K562 (cell line): ENCODE results near the gene DPP10. TPM values are rescaled to one million over a fixed set of nuclear protein-coding genes. Genes with fewer than 3 reads are reported as not detected.

Source experiments
- OTX1 ChIP-seq: fragments of 450-650 bp; formaldehyde crosslinking; IDR thresholded peaks from 2 replicates; pipeline ENCODE4 v1.4.0; 2022; ENCODE audit warnings: mild to moderate bottlenecking
- POLR2H ChIP-seq: IDR thresholded peaks from 2 replicates; pipeline ENCODE4 v1.6.1; 2016; ENCODE audit warnings: missing genetic modification characterization, low read depth, mild to moderate bottlenecking, control low read depth, missing compliant biosample characterization, moderate library complexity
- SRSF9 ChIP-seq: fragments of 200-400 bp; formaldehyde crosslinking; IDR thresholded peaks from 2 replicates; pipeline ENCODE4 v1.6.1; 2017; ENCODE audit warnings: low read depth, low read length, borderline replicate concordance
- polyA plus RNA-seq, 8 experiments: library from polyadenylated mRNA; depleted of rRNA in 4 of 8; stranded (reverse) in 5 of 8; unstranded in 3 of 8; fragments of >200 nt; fragmentation: Nextera tagmentation in 2 of 8; fragmentation: Illumina TruSeq in 1 of 8; extraction: Ambion mirVana in 2 of 8; extraction: Trizol in 1 of 8; gene quantifications; 2 replicates each; pipeline versions ENCODE4 v1.2.1 to v1.2.3, GENCODE V29; 2011 to 2014; ENCODE audit warnings: inconsistent platforms in 1 of 8, missing spikeins in 1 of 8
- total RNA-seq, 7 experiments: library from RNA; depleted of rRNA in 6 of 7; stranded (reverse); fragments of >200 nt in 6 of 7; fragmentation: Illumina TruSeq in 2 of 7; extraction: Trizol in 2 of 7; gene quantifications; 2 replicates each; pipeline versions ENCODE4 v1.2.1 to v1.2.3, GENCODE V29; 2011 to 2021; ENCODE audit warnings: low replicate concordance in 1 of 7
- TF ChIP-seq, protein P1 (sequence below), 2 experiments: fragments of 450-650 bp; IDR thresholded peaks; 2 replicates each; pipeline ENCODE4 v1.6.1; 2016; ENCODE audit warnings: mild to moderate bottlenecking in 2 of 2, borderline replicate concordance in 1 of 2, low read depth in 1 of 2, moderate library complexity in 1 of 2
- TF ChIP-seq, protein P2 (sequence below), 2 experiments: fragments of 450-650 bp in 1 of 2; sonication (generic) in 1 of 2; formaldehyde crosslinking in 1 of 2; IDR thresholded peaks; 2 replicates each; pipeline versions ENCODE4 v1.7.1 to v1.9.0; 2016 to 2022; ENCODE audit warnings: inconsistent platforms in 1 of 2, mild to moderate bottlenecking in 1 of 2, missing genetic modification reagents in 1 of 2

The DPP10 gene
- total and polyA plus RNA-seq, 9 of the 15 experiments (the other 6 are each of a cell fraction or from before 2014, with no cell fraction given) = not detected

DNA sequence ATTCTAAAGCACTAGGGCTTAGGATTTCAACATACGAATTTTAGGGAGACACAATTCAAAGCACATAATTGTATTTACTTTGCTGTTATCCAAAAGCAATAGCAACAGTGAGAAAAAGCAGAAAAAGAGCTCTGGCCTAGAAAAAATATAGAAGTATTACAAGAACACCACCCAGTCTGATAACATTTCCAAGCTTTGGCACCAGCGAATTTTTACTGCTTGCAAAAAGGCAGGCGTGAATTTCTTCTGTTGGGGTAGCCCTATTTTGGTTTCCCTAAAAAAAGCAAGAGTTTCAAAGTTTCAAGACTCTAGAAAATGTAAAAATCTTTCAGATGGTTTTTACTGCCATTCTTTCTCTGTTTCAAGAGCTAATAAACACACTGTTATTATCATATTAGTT is 292.7 kb downstream of the DPP10 start (continued):
- TF ChIP-seq, protein P1, sequence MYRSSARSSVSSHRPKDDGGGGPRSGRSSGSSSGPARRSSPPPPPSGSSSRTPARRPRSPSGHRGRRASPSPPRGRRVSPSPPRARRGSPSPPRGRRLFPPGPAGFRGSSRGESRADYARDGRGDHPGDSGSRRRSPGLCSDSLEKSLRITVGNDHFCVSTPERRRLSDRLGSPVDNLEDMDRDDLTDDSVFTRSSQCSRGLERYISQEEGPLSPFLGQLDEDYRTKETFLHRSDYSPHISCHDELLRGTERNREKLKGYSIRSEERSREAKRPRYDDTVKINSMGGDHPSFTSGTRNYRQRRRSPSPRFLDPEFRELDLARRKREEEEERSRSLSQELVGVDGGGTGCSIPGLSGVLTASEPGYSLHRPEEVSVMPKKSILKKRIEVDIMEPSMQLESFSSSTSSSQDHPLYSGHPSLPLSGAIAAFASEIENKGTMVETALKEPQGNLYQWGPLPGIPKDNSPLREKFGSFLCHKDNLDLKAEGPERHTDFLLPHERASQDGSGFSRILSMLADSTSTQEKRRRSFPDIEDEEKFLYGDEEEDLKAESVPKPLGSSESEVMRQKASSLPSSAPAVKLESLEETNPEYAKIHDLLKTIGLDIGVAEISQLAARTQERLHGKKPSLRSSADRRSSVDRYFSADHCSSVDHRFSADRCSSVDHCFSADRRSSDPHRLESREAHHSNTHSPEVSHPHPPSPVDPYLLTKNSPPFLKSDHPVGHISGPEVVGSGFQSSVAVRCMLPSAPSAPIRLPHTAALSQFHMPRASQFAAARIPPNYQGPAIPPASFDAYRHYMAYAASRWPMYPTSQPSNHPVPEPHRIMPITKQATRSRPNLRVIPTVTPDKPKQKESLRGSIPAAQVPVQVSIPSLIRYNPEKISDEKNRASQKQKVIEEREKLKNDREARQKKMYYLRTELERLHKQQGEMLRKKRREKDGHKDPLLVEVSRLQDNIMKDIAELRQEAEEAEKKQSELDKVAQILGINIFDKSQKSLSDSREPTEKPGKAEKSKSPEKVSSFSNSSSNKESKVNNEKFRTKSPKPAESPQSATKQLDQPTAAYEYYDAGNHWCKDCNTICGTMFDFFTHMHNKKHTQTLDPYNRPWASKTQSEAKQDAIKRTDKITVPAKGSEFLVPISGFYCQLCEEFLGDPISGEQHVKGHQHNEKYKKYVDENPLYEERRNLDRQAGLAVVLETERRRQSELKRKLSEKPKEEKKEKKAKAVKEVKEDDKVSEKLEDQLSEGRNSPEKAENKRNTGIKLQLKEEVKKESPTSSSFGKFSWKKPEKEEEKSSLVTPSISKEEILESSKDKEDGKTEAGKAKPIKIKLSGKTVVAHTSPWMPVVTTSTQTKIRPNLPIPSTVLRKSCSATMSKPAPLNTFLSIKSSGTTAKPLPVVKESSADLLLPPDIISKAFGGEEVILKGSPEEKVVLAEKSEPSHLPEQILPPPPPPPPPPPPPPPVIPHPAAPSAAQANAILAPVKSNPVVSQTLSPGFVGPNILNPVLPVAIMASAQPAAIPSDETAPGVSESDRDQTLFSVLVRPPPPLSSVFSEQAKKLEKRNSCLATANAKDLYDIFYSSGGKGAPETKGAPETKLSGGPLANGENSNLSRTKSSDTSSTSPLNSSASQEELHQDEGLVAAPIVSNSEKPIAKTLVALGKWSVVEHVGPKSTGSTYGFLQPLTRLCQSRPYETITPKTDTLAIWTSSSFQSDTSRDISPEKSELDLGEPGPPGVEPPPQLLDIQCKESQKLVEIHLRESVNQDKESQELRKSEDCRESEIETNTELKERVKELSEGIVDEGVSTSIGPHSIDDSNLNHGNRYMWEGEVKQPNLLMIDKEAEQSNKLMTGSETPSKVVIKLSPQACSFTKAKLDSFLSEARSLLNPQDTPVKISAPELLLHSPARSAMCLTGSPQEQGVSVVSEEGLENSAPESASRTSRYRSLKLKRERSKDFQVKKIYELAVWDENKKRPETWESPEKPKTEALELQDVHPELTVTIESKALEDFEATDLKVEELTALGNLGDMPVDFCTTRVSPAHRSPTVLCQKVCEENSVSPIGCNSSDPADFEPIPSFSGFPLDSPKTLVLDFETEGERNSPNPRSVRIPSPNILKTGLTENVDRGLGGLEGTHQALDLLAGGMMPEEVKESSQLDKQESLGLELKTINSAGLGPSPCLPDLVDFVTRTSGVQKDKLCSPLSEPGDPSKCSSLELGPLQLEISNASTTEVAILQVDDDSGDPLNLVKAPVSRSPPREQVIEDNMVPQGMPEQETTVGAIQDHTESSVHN (IDR thresholded peaks at IDR 0.05; ENCODE audit: borderline replicate concordance in 1 of 2, low read depth in 1 of 2) = no peak
- TF ChIP-seq OTX1 (CRISPR knock-in tag) (no peak), POLR2H (tag) (no peak), SRSF9 (no peak)
- TF ChIP-seq, protein P2, sequence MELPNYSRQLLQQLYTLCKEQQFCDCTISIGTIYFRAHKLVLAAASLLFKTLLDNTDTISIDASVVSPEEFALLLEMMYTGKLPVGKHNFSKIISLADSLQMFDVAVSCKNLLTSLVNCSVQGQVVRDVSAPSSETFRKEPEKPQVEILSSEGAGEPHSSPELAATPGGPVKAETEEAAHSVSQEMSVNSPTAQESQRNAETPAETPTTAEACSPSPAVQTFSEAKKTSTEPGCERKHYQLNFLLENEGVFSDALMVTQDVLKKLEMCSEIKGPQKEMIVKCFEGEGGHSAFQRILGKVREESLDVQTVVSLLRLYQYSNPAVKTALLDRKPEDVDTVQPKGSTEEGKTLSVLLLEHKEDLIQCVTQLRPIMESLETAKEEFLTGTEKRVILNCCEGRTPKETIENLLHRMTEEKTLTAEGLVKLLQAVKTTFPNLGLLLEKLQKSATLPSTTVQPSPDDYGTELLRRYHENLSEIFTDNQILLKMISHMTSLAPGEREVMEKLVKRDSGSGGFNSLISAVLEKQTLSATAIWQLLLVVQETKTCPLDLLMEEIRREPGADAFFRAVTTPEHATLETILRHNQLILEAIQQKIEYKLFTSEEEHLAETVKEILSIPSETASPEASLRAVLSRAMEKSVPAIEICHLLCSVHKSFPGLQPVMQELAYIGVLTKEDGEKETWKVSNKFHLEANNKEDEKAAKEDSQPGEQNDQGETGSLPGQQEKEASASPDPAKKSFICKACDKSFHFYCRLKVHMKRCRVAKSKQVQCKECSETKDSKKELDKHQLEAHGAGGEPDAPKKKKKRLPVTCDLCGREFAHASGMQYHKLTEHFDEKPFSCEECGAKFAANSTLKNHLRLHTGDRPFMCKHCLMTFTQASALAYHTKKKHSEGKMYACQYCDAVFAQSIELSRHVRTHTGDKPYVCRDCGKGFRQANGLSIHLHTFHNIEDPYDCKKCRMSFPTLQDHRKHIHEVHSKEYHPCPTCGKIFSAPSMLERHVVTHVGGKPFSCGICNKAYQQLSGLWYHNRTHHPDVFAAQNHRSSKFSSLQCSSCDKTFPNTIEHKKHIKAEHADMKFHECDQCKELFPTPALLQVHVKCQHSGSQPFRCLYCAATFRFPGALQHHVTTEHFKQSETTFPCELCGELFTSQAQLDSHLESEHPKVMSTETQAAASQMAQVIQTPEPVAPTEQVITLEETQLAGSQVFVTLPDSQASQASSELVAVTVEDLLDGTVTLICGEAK (IDR thresholded peaks at IDR 0.05) = no peak
- TF ChIP-seq, protein P2 (CRISPR knock-in tag; IDR thresholded peaks at IDR 0.05) = no peak
- TF ChIP-seq, all 486 proteins: peak for 0
